GM21576 (cell line): Measurements from ENCODE around the gene ZFYVE26.
"Not testable (repeated sequence)": the region's sequence is repeated elsewhere in the genome, so short reads cannot be mapped to it uniquely, and the experiment has no call there.

Experiments
- ATAC-seq: cut with Tn5 transposase; IDR thresholded peaks from one replicate; pipeline ENCODE4 v1.9.1; 2021; ENCODE audit warnings: mild to moderate bottlenecking, moderate library complexity; ENCODE audit not compliant: unreplicated experiment

The ZFYVE26 gene

GRCh38 chr14:67717048-67717447, 99.3 kb downstream of the ZFYVE26 start:
- no peak for ATAC-seq

GRCh38 chr14:67710209-67710608, 106.2 kb downstream of the ZFYVE26 start:
- no peak for ATAC-seq

- not testable (repeated sequence) for ATAC-seq
Observed at GRCh38 chr14:67709796-67710195, 106.6 kb downstream of the ZFYVE26 start.

GRCh38 chr14:67709346-67709745, 107.0 kb downstream of the ZFYVE26 start:
- not testable (repeated sequence) for ATAC-seq

- ATAC-seq = no peak
Observed at GRCh38 chr14:67705211-67705610, 111.2 kb downstream of the ZFYVE26 start.

GRCh38 chr14:67704484-67705089, 111.8 kb downstream of the ZFYVE26 start:
- no peak for ATAC-seq

GRCh38 chr14:67703997-67704396, 112.4 kb downstream of the ZFYVE26 start:
- no peak for ATAC-seq

- ATAC-seq = not testable (repeated sequence)
Observed at GRCh38 chr14:67701492-67701891, 114.9 kb downstream of the ZFYVE26 start, which contains the start of gene RDH12. Gene RDH12 (plus strand): TSS chr14:67701886. CDS start chr14:67722643, 20,757 bp downstream.

GRCh38 chr14:67698179-67698578, 118.2 kb downstream of the ZFYVE26 start:
- ATAC-seq = no peak

- ATAC-seq = no peak
Observed at GRCh38 chr14:67697006-67697405, 119.4 kb downstream of the ZFYVE26 start.
